Thyroid gland (tissue), 4 donors: ENCODE data around the gene TMEM164.

ENCODE experiments used
- CTCF ChIP-seq, 6 experiments: fragments of 200-600 bp in 3 of 6; fragments of 450-650 bp in 3 of 6; sonication (generic) in 3 of 6; IDR thresholded peaks; one replicate each; pipeline ENCODE4 v1.5.1; 2016 to 2019; ENCODE audit warnings: antibody characterized with exemption in 6 of 6, mild to moderate bottlenecking in 2 of 6, inconsistent platforms in 1 of 6, moderate library complexity in 1 of 6
- POLR2A ChIP-seq, 2 donors: fragments of 450-650 bp; IDR thresholded peaks; one replicate each; pipeline ENCODE4 v1.6.1; 2017; ENCODE audit warnings: antibody characterized with exemption in 2 of 2, mild to moderate bottlenecking in 2 of 2, moderate library complexity in 1 of 2

DNA sequence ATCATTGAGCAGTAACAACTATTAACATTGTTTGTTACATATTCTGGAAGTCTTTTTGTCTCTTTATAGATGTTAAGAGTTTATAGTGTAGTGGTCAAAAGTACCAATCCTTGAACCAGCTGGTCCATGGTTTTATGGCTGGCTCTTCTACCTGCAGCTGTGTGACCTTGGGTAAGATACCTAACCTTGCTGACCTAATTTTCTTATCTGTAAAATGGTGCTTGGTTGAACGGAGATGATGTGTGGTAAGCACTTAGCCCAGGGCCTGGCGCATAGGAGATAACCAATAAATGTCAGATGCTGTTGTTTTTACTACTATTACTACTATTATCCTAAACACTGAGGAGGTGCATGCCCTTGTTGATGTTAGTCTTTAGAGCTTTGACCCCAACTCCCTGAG is 116.6 kb downstream of the TMEM164 start:
- TF ChIP-seq POLR2A (IDR thresholded peaks at IDR 0.05), result no peak
- no peak for TF ChIP-seq CTCF (IDR thresholded peaks at IDR 0.05)
